Astrocyte of the cerebellum (primary cell): ENCODE data around the gene DYRK1A.

Experiments used
- DNase-seq: peaks from one replicate; pipeline ENCODE4 v3.0.0-alpha.2; 2011; ENCODE audit warnings: low read depth
- H3K4me3 ChIP-seq: 2 replicates; pipeline ENCODE4 v1.5.1; 2011; ENCODE audit warnings: mild to moderate bottlenecking, low read depth, low read length, moderate library complexity
- CTCF ChIP-seq: IDR thresholded peaks from 2 replicates; pipeline ENCODE4 v1.5.1; 2012; ENCODE audit warnings: low read length, low read depth, moderate library complexity, mild to moderate bottlenecking; ENCODE audit errors: missing control alignments
- in situ Hi-C: cut with HindIII; loops from 2 replicates; pipeline ENCODE4 v1.10.0; 2017; ENCODE audit warnings: low sequenced_read_pairs

Gene DYRK1A

GRCh38 chr21:37363936-37364335 lies 2.6 kb upstream of the DYRK1A start:
- no peak for DNase-seq
- no peak for TF ChIP-seq CTCF
- H3K4me3 ChIP-seq: no peak overlapping the region
- in situ Hi-C loops: no loop called here

- TF ChIP-seq CTCF: no peak
- in situ Hi-C loops: no loop called here
- H3K4me3 ChIP-seq: no peak overlapping the region
- DNase-seq: no peak
Measured at GRCh38 chr21:37364722-37365121, 1.9 kb upstream of the DYRK1A start.

- H3K4me3 ChIP-seq: peak overlapping the region; percentile 81
- in situ Hi-C loops: no loop called here
- no peak for DNase-seq
- no peak for TF ChIP-seq CTCF
Measured at GRCh38 chr21:37365517-37366481, 774 bp upstream of the DYRK1A start.

GRCh38 chr21:37367336-37367702 lies 746 bp downstream of the DYRK1A start:
- peak overlapping the region; percentile 81 for H3K4me3 ChIP-seq
- no peak for TF ChIP-seq CTCF
- no peak for DNase-seq
- in situ Hi-C loops: no loop called here

GRCh38 chr21:37367703-37368540 lies 1.3 kb downstream of the DYRK1A start:
- TF ChIP-seq CTCF: no peak
- peak overlapping the region; percentile 81 for H3K4me3 ChIP-seq
- in situ Hi-C loops: no loop called here
- DNase-seq: no peak

GRCh38 chr21:37368541-37369279 lies 2.1 kb downstream of the DYRK1A start:
- no peak for DNase-seq
- no peak for TF ChIP-seq CTCF
- in situ Hi-C loops: no loop called here
- H3K4me3 ChIP-seq: peak overlapping the region; percentile 81
